AG20443 (cell line): ENCODE measurements around the gene FAM72C.
"Not testable (repeated sequence)": the region's sequence is repeated elsewhere in the genome, so short reads cannot be mapped to it uniquely, and the experiment has no call there.

Experiments used
- DNase-seq: peaks from one replicate; pipeline ENCODE4 v3.0.0; 2012; ENCODE audit warnings: low spot score, mixed read lengths

Gene FAM72C

DNA sequence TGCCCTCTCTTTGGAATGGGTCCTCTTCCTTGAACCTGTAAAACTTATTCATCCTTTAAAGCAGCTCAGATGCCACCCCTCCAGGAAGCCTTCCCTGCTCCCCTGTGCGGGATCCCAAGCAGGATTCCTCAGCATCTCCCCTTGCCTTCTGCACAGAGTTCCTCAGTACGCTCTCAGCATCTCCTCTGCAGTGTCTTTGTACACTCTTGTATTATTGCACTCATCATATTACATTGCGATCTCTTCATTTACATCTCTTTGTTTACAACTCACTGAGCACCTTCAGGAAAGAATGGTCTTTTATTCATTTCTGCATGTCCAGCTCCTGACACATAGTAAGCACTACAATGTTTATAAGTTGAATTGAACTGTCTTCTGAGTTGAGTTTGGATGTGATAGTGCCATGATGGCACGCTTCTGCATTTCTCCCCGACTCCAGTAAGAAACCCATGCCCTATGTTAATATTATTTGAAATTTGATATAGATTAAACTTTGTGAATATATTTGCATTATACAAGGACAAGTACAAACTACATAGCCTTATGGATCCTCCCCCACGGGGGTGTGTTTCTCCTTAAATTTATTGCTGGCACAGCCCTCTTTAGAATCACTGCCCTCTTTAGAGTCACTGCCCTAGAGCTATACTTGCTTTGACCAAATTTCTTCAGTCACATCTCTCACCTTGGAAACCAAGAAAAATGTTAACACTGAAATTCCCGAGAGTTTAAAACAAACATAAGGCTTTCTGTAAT is 13.1 kb upstream of the FAM72C start:
- DNase-seq: not testable (repeated sequence)

DNA sequence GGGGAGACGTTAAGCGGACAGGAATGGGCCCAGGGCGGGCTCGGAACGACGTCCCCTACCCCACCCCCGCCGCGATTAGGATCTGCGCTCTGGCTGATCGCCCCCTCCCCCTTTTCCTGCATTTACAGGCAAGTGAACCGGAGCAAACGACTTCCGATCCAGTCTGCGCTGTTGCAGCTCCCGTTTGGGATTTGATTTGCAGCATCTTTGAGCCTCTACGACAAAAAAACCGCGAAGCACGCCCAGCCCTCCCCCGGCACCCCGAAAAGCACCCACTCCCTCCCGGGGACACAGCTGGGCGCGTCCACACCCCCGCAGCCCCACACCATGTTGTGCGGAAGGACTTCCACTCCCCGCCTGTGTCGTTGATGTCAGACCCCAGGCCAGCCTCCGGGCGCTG is 2.6 kb upstream of the FAM72C start:
- DNase-seq: not testable (repeated sequence)

GRCh38 chr1:143973876-143974414 is 2.2 kb upstream of the FAM72C start:
- not testable (repeated sequence) for DNase-seq

DNA sequence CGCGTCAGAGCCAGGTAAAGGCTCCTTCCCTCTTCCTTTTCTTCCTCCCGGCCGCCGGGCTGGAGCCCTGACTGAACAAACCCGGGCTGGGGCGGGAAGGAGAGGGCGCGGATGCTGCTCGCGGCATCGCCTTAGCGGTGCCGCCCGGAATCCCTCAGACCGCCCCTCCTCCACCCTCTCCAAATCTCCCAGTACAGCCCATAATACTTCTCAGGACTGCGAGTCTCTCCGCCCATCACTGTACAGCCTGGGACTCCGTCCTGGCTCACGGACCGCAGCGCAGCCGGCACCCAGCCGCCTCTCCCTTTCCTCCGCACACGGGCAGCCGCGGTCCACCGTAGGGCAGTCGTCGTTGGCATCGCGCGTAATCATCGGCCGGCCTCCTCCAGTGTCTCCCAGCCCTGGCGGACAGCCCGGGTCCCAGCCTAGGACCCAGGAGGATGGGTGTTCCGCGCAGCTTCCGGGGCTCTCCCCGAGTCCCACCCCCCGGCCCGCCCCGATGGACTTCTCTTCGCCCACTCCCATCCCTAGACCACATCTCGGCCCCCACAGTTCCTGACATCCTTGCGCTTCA is 1.1 kb upstream of the FAM72C start:
- DNase-seq: not testable (repeated sequence)

GRCh38 chr1:143965860-143966259 is 5.9 kb downstream of the FAM72C start:
- not testable (repeated sequence) for DNase-seq

- DNase-seq: not testable (repeated sequence)
Observed at GRCh38 chr1:143964294-143964693, 7.5 kb downstream of the FAM72C start.

GRCh38 chr1:143955930-143956329 is 15.9 kb downstream of the FAM72C start:
- not testable (repeated sequence) for DNase-seq

DNA sequence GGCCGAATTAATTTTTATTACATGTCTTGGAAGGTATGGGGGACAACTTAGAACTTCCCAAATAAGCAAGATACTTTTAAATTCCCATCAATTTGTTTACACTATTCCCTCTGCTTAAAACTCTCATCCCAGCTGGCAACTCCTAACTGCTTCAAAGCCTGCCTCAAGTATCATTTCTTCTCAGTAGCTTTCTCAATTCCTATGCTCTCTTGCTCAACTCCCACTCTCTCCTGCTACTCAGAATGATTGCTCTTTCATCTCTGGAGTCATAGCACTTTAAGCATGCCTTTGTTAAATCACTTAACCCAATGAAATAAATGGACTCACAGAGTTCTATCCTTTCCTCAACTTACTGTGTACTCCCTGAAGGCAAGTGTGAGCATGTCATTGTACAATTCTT is 18.9 kb downstream of the FAM72C start:
- DNase-seq: not testable (repeated sequence)

- not testable (repeated sequence) for DNase-seq
Observed at GRCh38 chr1:143951485-143952391, 20.0 kb downstream of the FAM72C start.

DNA sequence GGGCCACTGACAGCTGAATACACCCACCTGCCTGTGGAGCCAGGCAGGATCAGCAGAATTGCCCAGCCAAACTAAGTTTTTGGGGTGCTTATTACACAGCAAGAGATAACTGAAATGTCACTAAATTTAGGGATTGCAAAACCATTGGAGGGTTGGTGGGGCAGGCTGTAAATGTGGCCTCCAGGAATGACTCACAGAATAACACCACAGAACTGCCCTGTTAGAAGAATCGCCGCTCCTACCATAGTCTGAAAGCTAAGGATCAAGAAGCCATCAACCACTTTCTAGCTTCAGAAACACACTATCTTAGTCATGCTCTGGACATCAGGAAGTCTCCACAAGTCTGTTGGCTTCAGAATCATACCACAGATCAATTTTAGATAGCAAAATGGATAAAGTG is 24.0 kb downstream of the FAM72C start:
- DNase-seq: not testable (repeated sequence)

- DNase-seq: not testable (repeated sequence)
Observed at GRCh38 chr1:143945253-143945652, 26.5 kb downstream of the FAM72C start.

- DNase-seq: not testable (repeated sequence)
Observed at GRCh38 chr1:143944576-143945240, 27.1 kb downstream of the FAM72C start.

GRCh38 chr1:143943319-143943978 is 28.3 kb downstream of the FAM72C start:
- not testable (repeated sequence) for DNase-seq

- DNase-seq: not testable (repeated sequence)
Observed at GRCh38 chr1:143942238-143942860, 29.4 kb downstream of the FAM72C start.

- not testable (repeated sequence) for DNase-seq
Observed at GRCh38 chr1:143939666-143940065, 32.1 kb downstream of the FAM72C start.

- DNase-seq: not testable (repeated sequence)
Observed at GRCh38 chr1:143938922-143939321, 32.9 kb downstream of the FAM72C start.

DNA sequence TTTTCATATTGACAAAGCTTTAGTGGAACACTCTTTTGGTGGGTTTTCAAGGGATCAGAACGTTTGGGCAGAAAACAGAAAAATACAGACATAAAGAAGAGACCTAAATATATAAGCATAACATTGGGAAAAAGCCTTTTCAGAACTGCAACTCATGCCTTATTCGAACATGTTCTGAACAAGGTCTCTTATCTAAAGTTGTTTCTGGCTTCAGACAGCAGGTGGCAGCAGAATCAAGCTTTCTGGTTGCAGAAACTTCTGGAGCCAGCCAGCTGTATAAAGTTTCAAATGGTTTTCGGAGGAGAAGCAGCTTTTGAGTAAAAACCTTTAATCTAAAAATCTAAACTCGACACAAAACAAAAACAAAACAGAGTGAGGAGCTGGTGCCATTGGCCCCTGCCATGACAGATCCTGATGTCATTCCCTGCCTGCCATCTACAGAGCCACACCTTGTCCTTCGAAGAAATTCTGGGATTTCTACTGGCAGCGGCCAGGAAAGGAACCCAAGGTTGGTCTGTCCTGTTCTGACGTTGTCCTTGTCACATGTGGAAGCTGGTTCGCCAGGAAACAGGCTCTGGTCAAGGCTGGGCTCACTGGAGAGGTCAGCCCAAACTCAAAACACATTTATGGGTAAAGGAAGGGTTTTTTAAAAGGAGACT is 35.2 kb downstream of the FAM72C start:
- DNase-seq: not testable (repeated sequence)

- DNase-seq: not testable (repeated sequence)
Observed at GRCh38 chr1:143919127-143919526, 52.7 kb downstream of the FAM72C start.

DNA sequence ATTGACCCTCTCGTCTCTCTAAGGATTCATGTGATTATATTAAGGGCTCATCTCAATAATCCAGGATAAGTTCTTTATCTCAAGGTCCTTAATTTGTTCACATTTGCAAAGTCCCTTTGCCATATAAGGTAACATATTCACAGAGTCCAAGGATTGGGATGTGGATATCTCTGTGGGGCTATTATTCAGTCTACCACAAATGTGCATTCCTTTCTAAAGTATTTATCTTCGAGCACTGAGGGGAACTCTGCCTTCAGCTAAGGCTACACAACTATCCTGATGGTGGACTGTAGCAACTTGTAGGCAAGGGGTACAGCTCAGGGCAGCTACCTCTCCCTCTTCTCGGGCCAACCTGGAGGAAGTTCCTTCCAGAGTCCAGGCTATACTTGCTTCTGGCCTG is 53.2 kb downstream of the FAM72C start:
- not testable (repeated sequence) for DNase-seq

GRCh38 chr1:143913705-143914104 is 58.1 kb downstream of the FAM72C start:
- not testable (repeated sequence) for DNase-seq
